HG03280 (cell line): ENCODE data around the gene BMPR1A.

ENCODE experiments used
- ATAC-seq: cut with Tn5 transposase; IDR thresholded peaks from one replicate; pipeline ENCODE4 v1.9.1; 2021; ENCODE audit warnings: mild to moderate bottlenecking, moderate library complexity; ENCODE audit not compliant: unreplicated experiment

The BMPR1A gene

DNA sequence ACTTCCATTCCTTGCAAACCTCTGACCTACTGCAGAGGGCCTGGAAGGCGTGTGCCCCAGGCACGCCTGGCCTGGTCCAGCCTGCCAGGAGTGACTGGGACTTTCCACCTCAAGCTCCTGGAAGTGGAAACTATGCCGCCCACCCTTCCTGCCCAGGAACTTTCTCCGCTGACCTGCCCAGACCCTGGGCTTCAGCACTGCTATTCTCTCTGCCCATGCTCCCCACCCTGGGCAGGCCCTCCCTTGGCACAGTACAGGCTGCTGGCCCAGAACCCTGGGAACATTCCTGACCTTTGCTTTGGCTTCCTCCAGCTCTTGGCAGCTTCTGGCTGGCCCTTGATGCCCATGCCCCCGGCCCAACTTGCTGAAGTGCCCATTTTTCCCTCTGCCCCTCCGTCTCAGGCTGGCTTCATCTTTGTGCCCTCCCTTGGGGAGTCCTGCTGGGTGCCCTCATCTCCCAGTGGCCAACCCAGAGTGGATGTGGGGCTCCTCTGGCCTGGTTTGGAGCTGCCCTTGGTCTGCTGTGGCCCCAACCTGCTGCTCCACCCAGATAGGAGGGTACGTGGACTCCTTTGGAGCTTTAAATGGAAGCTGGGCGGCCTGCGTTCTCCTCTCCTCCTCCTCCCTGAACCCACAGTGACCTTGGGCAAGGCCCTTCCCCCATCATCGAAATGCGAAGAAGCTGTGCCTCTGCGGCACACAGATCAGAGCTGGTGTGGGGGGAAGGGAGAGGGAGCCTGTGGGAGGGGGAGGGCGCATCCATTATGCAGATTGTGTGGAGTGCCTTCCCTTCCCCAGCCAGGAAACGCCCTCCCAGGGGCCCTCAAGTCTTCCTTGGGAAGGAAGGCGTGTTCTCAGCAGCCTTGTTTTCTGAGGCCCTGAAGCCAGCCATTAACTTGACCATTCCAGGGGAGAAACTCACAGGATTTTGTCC, 197.6 kb downstream of the BMPR1A start:
- ATAC-seq, result no peak

DNA sequence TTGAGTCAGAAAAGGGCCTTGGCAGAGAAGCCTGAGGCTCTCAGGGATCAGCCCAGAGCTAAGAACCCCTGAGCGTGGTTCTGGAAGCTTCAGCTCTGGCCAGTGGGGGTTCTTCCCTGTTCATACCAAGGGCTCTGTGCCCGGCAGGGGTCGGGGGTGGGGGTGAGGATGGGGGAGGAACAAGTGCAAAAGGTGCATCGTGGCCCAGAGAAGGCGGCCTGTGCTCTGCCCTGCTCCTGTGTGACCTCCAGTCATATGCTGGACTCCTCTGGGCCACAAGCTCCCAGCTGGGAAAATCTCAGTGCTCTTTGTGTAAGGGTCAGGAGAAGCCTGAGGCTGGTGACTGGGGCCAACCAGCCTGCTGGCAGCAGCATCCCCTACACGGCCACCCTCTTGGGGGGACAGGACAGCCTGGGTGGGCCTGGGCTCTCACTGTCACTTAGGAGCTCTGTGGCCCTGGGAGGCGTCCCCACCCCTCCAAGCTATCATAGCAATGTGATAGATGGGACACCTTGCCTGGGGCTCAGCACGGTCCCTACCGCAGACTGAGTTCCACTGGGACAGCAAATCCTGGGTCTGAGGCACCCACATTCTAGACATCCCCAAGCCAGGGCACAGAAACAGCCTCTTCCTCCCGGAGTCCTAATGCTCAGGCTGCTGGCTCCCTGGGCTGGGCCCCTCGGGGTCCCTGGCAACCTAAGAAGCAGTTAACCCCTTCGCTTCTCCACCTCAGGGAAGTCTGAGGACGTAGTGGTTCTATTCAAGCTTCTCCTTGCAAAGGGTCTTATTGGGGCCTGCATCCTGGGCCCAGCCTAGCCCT, 198.5 kb downstream of the BMPR1A start:
- ATAC-seq, result no peak

DNA sequence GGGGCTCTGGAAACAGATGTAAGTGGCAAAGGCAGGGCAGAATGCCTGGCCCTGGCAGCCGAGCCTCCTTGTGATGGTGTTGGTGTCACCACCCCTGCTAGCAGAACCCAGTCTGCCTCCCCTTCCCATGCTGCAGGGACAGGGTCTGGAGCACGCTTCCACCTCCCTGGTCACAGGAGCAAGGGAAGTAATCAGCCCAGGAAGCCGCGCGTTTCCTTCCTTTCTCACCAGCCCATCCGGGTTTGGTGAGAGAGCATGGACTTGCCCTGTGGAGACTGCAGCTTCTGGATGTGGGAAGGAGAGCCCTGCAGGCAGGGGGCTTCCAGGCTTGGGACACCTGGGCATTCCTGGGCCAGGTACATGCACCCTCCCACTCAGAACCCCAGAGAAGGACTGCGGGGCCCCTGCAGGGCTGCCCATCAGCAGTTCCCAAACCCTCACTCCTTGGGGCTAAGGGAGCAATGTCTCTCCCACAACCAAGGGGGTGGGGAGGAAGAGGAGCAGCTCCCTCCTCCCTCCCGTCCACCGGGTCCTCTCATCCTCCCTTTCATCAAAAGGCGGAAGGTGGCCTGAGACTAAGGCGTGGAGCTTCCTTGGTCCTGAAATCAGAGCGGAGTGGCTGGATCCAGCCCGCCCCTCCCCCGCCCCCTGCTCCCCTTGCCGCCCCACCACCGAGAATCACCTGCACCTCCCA, 199.2 kb downstream of the BMPR1A start:
- ATAC-seq, result no peak

- ATAC-seq, result no peak
Measured at GRCh38 chr10:86956195-86956847, 199.9 kb downstream of the BMPR1A start.

DNA sequence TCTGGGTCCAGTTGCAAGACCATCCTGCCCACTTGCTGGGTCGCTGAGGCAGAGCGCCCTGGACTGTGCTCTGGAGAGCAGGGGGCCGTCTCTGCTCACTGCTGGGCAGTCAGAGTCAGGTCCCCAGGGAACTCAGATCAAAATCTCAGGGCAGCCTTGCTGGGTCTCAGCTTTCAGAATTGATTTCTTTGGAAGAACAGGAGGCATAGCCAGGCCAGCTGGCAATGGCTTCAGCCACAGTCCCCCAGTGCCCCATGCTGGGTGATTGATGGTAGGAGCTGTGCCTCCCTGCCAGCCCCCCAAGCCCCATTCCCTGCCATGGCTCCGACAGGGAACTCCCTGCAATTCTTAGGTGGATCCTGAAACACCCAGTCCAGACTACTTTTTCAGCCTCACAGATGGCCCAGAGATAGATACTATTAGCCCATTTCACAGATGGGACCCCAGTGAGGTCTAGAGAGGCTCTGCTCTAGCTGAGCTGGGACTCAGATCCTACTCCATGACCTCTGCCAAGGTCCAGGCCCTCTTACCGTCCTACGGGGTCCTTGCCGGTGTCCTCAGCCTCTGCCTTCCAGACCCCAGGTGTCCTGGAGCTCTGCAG, 200.5 kb downstream of the BMPR1A start:
- no peak for ATAC-seq

- no peak for ATAC-seq
Measured at GRCh38 chr10:86957471-86958115, 201.2 kb downstream of the BMPR1A start, which contains the start of gene MMRN2. MMRN2 (minus strand) TSS chr10:86957615; CDS start chr10:86957541, 74 bp downstream.

GRCh38 chr10:86958116-86958900, 201.9 kb downstream of the BMPR1A start, which contains the start of gene SNCG:
SNCG (plus strand) TSS chr10:86958599; CDS start chr10:86958698, 99 bp downstream.
- ATAC-seq, result no peak

- no peak for ATAC-seq
Measured at GRCh38 chr10:86958901-86959736, 202.7 kb downstream of the BMPR1A start.

DNA sequence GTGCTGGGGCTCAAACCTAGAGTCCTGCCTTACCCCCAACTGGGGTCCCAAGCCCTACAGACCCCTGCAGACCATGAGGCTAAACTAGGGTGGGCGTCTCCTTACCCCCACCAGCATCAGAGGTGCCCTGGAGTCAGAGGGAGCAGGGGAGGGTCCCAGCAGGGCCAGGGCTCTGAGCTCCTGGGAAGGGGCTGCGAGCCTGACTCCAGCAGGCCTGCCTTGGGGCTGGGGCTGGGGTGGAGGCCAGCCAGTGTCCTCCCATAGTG, 203.3 kb downstream of the BMPR1A start:
- no peak for ATAC-seq

GRCh38 chr10:86960003-86960862, 203.8 kb downstream of the BMPR1A start:
- ATAC-seq, result peak; percentile 75

- no peak for ATAC-seq
Measured at GRCh38 chr10:86960863-86961434, 204.5 kb downstream of the BMPR1A start.

DNA sequence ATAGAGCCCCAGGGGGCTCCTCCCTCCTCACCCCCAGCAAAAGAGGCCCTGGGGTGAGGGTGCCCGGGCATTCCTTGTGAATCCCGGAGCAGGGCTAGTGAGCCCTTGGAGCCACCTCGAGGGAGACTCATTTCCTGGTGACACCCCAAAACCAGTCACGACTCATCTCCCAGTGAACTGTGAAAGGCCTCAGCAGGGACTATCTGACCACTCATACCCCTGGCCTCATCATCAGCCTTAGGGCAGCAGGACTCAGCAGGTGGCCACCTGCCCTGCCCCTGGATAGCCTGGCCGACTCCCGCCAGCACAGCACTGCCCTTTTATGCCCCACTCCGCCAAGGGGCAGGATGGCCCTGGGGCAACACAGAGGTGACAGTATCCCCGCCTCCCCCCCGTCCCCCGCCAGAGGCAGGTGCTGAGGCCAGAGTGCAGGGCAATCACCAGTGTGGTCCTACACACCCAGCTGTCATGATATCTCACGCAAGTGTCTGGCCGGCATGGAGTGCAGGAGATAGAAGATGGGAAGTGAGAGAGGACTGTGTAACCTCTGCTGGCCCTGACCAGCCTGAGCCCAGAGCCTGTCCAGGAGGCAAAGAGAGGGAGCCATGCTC, 205.2 kb downstream of the BMPR1A start:
- ATAC-seq, result no peak

DNA sequence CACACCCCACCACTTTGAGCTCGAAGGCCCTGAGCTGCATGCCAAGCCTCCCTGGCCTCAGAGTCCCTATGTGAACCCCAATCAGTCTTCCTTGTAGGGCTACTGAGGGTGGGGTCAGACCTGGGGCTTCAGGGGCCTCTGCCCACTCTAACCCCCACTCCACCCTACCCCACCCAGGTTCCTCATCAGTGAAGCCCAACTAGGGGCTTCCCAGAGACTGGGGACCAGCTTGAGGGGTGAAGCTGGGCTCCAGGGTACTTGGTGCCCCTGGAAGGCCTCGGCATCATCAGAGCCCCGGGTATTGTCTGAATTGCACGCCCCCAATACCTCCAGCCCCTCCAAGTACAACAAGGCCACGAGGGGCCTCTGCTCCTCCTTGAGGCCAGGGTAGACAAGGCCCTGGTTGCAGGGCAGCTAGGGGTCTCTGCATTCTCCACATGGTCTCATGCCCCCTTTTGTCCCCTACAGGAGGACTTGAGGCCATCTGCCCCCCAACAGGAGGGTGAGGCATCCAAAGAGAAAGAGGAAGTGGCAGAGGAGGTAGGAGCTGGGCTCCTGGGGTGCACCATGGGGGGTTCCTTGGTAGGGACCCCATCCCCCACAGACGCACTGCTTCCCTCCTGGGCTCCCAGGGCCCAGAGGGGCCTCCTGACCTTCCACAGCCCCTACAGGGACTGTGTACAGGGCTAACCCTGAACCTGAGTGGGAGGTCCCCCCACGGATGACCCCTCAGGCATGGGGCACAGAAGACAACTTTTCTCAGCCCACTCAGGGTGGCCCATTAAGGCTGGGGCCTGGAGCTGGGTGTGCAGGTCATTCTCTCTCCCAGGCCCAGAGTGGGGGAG, 205.9 kb downstream of the BMPR1A start:
- ATAC-seq, result no peak

DNA sequence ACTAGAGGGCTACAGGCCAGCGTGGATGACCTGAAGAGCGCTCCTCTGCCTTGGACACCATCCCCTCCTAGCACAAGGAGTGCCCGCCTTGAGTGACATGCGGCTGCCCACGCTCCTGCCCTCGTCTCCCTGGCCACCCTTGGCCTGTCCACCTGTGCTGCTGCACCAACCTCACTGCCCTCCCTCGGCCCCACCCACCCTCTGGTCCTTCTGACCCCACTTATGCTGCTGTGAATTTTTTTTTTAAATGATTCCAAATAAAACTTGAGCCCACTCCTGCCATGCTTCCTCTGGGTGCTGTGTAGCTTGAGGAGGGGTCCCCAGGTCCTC, 206.5 kb downstream of the BMPR1A start:
- no peak for ATAC-seq

- no peak for ATAC-seq
Measured at GRCh38 chr10:86963341-86963919, 207.0 kb downstream of the BMPR1A start.
